ENCODE results near the gene RIMBP2.
A peak's percentile ranks its signal among the peaks of the same experiment; 100 is the strongest.

The RIMBP2 gene

DNA sequence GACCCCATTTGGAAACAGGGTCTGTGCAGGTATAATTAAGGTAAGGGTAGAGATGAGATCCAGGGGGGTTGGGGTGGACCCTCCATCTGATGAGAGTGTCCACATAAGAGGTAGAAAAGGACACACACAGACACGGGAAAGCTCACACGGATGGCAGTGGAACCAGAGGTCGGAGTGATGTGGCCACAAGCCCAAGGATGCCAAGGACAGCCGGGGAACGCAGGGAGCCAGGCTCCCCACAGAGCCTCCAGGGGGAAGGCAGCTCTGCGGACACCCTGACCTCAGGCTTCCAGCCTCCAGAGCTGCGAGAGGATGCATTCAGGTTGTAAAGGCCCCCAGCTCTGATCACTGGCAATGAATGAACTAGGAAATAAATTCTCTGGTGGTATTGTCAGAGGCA lies 33.0 kb downstream of the RIMBP2 start:
- DNase-seq: no peak

DNA sequence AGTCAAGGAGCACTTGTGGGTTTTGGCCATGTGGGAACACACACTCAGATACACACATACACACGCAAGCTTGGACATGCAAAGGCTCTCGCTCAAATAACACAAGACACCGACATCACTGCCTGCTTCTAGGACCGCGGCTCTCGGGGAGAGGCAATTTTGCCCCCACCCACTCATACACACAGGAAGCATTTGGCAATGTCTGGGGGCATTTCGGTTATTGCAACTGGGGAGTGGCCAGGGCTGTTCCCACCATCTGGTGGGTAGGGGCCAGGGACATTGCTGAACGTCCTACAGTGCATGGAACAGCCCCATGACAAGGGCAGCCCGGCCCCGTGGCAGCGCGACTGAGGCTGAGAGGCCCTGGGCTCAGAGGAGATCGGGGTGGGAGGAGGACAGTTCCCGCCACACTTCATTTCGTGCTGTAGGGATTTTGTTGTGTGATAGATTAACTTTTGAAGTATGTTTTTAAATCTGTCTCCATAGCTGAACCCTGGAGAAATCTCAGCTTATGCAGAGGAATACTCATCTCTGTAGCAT lies 35.6 kb downstream of the RIMBP2 start:
- no peak for DNase-seq

DNA sequence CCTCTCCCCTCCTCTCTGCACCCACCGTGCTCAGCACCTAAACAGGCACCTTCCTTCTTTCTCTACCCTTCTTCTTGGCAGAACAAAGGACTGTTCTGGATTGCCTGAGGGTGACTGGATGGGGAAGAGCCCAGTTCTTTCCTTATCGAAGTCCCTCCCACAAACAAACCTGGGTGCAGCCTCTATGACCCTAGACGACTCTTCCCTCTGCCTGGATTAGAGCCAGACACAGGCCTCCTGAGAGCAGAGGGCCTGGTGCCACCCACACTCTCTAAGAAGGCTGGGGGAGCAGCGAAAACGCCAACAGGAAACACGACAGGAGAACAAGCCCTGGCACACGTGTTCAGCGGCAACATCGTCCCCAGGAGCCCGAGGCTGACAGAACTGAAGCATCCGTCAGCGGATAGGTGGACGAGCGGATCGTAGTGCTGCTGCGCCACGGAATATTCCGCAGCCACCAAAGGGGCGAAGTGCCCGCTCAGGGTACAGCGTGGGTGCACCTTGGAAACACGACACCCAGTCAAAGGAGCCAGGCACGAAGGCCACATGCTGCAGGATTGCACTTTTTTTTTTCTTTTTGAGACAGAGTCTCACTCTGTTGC lies 38.0 kb downstream of the RIMBP2 start:
- no peak for DNase-seq

DNA sequence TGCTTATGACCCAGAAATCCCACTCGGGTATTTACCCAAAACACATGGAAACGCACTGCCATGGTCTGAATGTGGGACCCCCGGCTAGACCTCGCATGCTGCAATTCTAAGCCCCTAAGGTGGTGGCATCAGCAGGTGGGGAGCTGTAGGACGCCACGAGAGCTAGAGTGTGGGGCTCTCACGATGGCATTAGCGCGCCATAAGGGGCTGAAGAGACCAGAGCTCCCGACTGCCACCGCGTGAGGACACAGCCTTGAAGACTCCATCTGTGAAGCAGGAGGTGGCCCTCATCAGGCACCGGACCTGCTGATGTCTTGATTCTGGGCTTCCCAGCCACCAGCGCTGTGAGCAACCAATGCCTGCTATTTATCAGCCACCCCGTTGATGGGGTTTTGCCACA lies 40.3 kb downstream of the RIMBP2 start:
- DNase-seq: no peak

DNA sequence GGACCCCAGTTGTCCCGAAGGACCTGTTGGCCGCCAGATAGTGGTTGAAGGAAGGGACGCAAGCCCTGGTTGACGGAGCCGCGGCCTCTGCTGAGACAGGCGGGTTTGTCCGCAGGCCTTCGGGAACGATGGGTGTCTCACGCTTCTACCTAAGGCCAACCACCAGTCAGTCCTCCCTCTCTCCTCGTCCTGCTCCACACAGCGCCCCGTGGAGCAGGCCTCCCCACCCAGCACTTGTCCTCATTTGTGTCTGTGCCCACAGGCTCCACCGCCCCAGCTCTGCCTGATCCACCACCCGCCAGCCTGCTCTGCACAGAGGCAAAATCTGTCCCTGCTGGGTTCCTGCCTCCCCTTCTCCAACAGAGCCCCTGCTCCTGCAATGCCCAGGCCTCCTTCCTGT lies 41.0 kb downstream of the RIMBP2 start:
- no peak for DNase-seq

DNA sequence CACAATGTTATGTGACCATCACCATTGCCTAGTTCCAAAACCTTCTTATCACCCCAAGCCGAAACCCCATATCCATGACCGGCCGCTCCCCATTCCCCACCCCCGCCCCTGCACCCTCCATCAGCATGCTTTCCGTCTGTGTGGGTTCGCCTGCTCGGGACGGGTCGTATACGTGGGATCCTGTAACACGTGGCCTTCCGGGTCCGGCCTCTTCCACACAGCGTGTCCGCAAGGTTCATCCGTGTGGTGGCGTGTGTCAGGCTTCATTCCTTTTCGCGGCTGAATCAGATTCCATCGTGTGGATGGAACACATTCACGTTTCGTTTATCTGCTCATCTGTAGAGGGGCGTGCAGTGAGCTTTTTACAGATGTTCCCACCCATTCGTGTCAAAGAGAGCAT lies 41.4 kb downstream of the RIMBP2 start:
- DNase-seq: no peak

DNA sequence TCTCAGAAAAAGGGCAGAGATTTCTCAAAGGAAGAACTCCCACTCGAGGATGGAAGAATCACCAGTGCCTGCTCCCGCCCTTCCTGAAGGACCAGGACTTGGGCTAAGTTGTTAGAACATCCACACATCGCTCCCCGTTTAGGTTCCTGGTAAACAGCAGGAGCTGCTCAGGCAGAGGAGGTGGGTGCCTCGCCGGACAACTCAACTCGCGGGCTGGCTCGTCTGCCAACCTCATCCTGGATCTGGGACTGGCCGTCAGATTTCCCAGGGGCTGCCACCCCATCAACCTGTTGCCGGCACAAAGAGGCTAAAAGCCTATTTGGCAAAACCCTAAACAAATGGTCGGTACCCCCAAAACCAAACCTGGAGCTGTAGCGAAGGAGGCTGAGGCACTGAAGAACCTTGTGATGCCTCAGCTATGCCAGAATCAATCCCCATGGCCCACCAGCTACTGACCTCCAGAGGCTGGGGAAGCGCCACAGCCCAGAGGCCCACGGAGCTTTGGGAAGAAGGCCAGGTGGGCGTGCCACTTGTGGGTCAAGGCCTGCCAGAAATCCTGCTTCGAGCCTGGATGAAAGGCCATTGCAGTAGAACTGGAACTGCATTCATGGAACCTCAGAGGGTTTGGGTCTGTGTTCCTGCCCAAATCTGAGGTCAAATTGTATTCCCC lies 42.9 kb downstream of the RIMBP2 start:
- no peak for DNase-seq

DNA sequence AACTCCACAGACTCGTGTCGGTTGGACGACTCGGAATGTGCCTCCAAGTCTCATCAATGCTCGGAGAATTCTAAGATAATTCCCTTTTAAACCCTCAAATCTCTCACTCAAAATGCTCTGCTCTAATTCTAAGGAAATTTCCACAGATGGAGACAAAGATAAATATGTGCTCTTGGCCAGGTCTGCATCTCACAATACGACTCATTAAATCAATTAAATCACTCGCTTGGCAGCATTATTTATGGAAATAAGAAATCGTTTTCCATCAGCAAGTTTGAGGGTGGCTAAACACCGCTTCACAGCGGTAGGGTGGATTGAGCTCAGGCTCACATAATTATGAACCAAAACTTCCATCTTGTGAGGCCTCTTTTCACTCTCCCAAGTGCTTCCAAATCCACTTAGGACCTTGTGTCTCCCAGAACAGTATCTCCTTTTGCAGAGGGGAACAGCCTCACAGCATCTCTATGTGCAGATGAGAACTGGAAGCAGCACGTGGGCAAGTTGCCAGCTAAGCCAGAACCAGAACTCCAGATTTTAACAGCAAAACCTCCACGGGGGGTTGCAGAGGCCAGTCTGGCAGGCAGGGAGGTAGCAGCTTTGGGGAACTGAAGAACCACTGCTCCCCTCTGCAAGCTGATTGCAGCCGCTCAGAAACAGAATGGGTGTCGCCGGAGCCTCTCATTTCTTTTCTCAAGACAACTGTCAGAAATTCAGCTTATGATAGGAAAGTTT lies 43.8 kb downstream of the RIMBP2 start:
- DNase-seq: peak in 3 of 56 donors; percentile 6 to 16 (median 12)

DNA sequence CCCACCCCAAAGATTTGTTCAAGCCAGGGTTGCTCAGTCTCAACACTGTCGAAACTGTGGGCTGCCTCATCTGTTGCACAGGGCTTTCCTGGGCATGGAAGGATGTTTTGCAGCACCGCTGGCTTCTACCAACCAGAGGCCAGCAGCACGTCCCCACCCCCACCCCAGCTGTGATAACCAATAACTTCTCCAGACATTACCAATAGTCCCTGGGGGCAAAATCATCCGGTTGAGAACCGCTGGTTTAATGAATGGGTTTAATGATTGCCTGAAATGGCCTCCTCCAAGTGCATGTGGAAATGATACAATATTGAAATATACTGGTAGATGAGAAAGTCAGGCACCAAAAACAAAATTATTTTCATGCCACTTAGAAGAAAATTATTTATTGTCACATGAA lies 44.5 kb downstream of the RIMBP2 start:
- DNase-seq: no peak

DNA sequence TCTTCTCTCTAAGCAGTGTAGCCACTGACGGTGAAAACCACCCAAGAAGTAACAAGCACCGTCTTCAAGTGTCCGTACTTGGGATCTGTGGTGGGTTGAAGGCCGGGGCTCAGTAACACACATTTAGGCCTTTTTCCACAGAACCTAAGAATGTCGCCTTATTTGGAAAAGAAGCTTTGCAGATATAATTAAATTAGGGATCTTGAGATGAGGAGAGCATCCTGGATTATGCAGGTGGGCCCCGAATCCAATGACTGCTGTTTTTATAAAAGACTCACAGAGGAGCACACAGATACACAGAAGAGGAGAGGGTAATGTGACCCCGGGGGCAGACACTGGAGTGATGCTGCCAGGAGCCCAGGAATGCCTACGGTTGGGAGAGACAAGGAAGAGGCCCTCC lies 46.3 kb downstream of the RIMBP2 start:
- DNase-seq: no peak

DNA sequence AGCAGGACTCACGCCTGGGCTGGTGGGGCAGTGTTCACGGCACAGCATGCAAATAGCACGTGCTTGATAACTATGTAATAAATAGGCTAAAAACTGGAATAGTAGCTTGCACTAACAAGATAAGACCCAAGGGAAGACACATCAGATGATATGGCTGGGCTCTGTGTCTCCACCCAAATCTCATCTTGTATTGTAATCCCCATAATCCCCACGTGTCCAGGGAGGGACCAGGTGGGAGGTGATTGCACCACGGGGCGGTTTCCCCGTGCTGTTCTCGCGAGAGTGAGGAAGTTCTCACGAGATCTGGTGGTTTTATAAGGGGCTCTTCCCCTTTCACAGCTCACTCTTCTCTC lies 46.9 kb downstream of the RIMBP2 start:
- no peak for DNase-seq

DNA sequence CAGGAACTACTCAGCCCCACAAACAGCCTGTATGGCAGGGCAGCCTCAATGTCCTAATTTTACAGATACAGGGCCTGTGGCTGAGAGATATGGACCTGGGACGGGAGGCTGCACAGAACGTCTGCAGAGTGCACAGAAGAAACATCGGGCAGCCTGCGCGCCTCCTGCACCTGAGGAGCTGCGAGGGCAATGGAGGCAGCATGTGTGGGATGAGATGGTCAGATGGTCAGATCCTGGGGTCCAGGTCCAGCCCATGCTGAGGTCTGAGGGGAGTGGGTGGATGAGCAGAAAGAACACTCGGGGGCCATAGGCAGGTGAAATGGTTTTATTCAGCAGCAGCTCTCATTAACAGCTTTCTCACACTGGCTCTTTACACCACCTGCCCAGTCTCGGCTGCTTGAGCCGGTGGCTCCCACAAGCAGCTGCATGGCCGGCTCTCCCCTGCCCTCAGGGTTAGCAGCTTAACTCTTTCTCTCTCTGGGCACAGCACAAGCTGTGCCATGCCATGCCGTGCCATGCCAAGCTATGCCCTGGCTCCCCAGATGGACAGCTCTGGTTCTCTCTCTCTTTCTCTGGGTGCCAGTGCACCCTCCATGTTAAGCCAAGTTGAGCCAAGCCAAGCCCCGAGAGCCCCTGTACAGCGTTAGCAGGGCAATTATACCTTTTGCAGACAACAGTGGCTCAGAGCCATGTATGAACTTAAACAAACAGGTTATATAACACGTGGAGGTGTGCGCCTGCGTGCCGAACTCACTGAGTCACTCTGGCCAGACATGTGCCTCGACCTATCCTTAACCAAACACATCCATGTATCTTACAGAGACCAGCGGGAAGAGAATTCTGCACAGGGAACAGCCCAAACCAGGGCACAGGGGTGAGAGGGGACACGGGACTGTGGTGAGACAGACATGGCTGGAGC lies 47.6 kb downstream of the RIMBP2 start:
- DNase-seq: no peak

DNA sequence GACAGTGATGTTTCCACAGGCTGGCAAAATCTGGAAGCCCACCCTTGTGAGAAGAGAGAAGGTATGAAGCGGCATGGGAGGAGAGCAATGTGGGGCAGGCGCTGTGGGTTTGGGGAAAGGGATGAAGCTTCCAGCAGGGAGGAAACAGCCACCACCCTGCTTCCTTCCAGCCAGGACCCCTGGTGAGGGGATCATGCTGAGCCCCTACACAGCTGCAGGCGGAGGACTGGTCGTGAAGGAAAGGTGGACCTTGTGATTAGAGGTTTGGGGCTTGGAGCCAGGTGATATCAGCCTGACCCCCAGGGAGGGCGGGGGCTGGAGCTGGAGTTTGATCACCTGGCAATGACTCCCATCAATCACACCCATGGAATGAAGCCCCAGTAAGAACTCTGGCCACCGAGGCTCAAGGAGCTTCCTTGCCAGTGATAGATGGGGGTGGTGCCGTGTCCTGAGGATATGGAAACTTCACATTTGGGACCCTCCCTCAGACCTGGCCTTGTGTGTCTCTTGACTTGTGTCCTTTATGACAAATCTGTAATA lies 48.6 kb downstream of the RIMBP2 start:
- DNase-seq: no peak

DNA sequence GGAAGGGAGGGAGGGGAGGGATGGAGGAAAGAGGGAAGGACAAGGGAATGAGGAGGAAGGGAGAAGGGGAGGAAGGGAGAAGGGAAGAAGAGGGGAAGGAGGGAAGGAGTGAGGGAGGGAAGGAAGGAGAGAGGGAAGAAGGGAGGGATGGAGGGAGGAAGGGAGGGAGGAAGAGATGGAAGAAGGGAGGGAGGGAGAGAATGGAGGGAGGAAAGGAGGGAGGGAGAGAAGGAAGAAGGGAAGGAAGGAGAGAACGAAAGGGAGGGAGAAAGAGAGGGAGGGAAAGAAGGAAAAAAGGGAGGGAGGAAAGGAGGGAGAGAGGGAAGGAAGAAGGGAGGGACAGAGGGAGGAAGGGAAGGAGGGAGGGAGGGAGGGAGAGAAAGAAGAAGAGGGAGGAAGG lies 49.5 kb downstream of the RIMBP2 start:
- DNase-seq: no peak

DNA sequence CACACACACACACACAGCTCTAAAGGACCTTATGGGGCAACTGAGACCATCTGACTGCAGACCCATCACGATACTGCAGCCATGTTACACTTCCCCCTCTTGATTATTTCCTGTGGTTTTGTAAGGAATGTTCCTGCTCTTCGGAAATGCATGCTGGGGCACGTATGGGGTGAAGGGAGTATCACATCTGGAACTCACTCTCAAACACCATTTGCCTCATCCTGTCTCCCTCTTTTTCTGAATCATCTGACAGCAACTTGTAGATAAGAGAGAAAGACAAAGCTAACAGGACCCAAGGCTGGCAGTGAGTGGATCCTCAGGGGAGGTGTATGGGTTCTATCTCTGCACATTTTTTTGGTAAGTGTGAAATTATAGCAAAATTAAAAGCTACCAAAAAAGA lies 50.3 kb downstream of the RIMBP2 start:
- DNase-seq: no peak

DNA sequence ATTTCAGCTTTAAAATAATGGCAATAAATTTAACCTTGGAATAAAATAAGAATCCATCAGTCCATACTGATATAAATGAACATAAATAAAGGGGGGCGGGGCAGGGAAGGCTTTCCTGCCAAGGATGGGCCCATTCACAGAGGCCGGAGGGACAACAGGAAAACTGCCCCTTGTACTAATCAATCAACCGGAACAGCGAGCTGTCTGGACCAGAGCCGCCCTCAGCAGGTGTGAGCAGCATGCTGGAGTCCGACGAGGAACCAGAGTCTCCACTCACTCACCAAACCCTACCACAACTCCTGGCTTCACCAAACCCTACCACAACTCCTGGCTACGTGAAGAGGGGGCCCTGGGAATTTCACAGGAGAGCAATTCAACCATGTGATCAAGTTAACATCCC lies 51.3 kb downstream of the RIMBP2 start:
- DNase-seq: no peak

DNA sequence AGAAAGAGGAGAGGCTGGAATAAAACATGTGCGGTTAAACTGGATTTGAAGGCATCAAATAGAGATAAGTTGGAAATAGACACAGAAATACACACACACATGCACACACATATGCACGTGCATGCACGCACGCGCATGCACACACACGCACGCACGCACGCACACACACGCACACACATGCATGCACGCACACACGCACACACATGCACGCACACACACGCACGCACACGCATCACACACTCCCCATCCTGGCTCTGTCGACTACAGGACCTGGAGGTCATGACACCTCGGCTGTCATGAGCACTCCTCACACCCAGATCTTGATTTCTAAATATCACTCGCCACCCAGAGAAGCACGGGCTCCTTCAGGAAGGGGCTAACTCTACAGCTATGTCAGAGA lies 51.8 kb downstream of the RIMBP2 start:
- DNase-seq: no peak

DNA sequence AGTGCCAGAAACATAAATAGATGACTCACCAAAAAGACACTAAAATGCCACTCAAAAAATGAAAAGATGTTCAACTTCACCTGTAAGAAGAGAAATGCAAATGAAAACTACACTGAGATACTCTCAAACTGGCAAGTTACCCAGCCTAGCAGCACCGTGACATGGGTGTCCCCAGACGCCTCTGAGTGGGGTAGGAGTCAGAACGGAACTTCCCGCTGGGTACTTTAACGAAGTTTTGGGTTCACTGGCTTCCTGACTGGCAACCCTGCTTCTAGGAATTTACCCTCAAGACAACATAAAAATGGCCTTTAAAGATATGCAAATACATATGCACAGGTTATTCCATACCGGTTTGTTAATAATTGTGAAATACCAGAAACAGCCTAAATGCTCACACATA lies 52.6 kb downstream of the RIMBP2 start:
- no peak for DNase-seq

DNA sequence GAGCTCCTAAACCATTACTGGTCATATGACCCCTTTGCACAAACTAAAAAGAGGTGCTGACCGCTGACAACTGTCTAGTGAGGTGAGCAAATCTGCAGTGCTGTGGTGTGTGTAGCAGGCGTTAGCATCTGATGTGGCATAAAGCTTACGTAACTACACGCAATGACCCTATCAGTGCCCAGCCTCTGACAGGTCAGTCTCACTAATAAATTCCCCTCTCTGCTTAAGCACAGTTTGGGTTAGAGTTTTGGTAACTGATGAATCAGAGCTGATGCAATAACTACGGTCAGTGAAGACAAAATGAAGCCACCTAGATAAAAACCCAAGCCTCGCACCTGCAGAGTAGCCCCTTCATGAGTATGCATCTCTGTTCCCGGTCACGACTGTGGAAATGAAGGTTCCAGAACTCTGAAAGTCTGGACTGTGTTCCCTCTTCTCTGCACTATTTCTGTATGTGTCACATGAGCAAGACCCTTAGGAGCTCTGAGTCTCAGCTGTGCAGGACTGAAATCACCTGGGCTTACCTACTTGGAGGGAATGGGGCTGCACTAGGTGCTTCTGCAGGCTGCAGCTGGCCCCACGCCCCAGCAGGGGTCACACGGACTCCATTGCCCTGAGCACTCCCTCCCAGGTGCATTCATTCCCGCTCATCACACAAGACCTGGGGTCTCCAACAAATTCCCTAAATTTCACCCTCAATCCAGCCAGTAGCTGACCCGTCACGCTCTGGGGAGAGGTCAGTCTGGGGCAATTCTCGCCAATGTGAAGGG lies 54.4 kb downstream of the RIMBP2 start:
- no peak for DNase-seq

DNA sequence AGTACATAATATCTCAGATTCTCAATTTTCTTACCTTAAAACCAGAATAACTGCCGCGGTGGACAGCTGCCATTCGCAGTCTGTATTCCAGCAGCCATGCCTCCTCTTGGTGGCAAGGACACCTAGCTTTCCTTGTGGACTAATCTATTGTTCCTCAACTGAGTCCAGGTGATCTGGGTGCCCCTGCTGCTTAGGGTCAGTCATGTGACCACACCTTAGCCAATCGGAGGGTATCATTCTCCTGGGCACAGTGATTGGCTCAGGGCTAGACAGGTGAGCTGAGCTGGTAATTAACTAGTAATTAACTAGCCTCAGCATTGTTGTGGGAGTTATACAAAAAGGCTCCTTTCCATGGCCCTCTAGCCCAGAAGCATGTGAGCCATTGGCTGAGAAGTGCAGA lies 55.0 kb downstream of the RIMBP2 start:
- DNase-seq: no peak

Data from amygdala (tissue), 56 donors.